Spleen (tissue), 11 donors: ENCODE results near the gene KRT34. TPM values are rescaled to one million over a fixed set of nuclear protein-coding genes. Genes with fewer than 3 reads are reported as not detected.

Source experiments
- DNase-seq: peaks from one replicate; pipeline ENCODE4 v3.0.0-alpha.2; 2020
- H3K27ac ChIP-seq, 8 donors: fragments of 200-600 bp; sonication (generic) in 7 of 8; 1 replicate in 4 of 8; 2 replicates in 4 of 8; pipeline versions ENCODE4 v1.5.0 to v1.8.0; 2016 to 2021; ENCODE audit warnings: inconsistent platforms in 4 of 8, mild to moderate bottlenecking in 4 of 8, moderate library complexity in 1 of 8
- H3K27me3 ChIP-seq, 7 donors: fragments of 200-600 bp; sonication (generic) in 6 of 7; replicated peaks in 1 of 7; 1 replicate in 4 of 7; 2 replicates in 3 of 7; pipeline versions ENCODE4 v1.5.0 to v1.8.0; 2016 to 2021; ENCODE audit warnings: inconsistent platforms in 3 of 7, mild to moderate bottlenecking in 1 of 7
- H3K36me3 ChIP-seq, 6 donors: fragments of 200-600 bp; sonication (generic) in 5 of 6; 1 replicate in 4 of 6; 2 replicates in 2 of 6; pipeline versions ENCODE4 v1.5.0 to v1.8.0; 2016 to 2021; ENCODE audit warnings: inconsistent platforms in 2 of 6
- H3K4me1 ChIP-seq, 6 donors: fragments of 200-600 bp; sonication (generic) in 5 of 6; 1 replicate in 3 of 6; 2 replicates in 3 of 6; pipeline versions ENCODE4 v1.5.0 to v1.8.0; 2016 to 2021; ENCODE audit warnings: inconsistent platforms in 3 of 6
- H3K4me3 ChIP-seq, 8 donors: fragments of 200-600 bp; sonication (generic) in 7 of 8; 1 replicate in 4 of 8; 2 replicates in 4 of 8; pipeline versions ENCODE4 v1.5.0 to v1.8.0; 2016 to 2021; ENCODE audit warnings: inconsistent platforms in 4 of 8, mild to moderate bottlenecking in 4 of 8, moderate library complexity in 2 of 8
- H3K9me3 ChIP-seq, 8 donors: fragments of 200-600 bp; sonication (generic) in 7 of 8; 1 replicate in 4 of 8; 2 replicates in 4 of 8; pipeline versions ENCODE4 v1.5.0 to v1.8.0; 2016 to 2021; ENCODE audit warnings: inconsistent platforms in 4 of 8
- POLR2A ChIP-seq, 3 donors: fragments of 450-650 bp; IDR thresholded peaks; one replicate each; pipeline ENCODE4 v1.5.1; 2017; ENCODE audit warnings: antibody characterized with exemption in 3 of 3, mild to moderate bottlenecking in 1 of 3
- POLR2AphosphoS5 ChIP-seq, 3 donors: sonication (generic); formaldehyde crosslinking; IDR thresholded peaks; one replicate each; pipeline ENCODE4 v1.5.1; 2017; ENCODE audit warnings: antibody characterized with exemption in 3 of 3
- WGBS, 5 donors: extraction: QIAGEN DNeasy Blood & Tissue Kit in 3 of 5; methylation state at CpG; one replicate each; pipeline versions ENCODE4 v1.1.5 to v1.1.7; 2013 to 2018; 5-methylcytosine and 5-hydroxymethylcytosine counted together
- intact Hi-C: fragments of 100-400 bp; cut with DNase I; formaldehyde crosslinking; loops from one replicate; pipeline ENCODE4 v1.15.0; 2023; ENCODE audit warnings: low total_unique reads
- polyA plus RNA-seq, 3 donors: library from polyadenylated mRNA; stranded (reverse); fragments of 200-250 nt; gene quantifications; one replicate each; pipeline ENCODE4 v1.2.1, GENCODE V29; 2013
- total RNA-seq, 7 donors: library from RNA; depleted of rRNA in 3 of 7; stranded (reverse); fragments of >200 nt in 3 of 7; fragmentation: NEBNext Ultra II Directional in 4 of 7; extraction: Animal tissue kit (Norgen Biotek cat#: 25700) in 4 of 7; gene quantifications; one replicate each; pipeline versions ENCODE4 v1.1.0 to v1.2.1, GENCODE V29; 2016 to 2021
- TF ChIP-seq, protein P1 (sequence below), 11 experiments: fragments of 200-600 bp in 7 of 11; fragments of 450-650 bp in 4 of 11; sonication (generic) in 4 of 11; IDR thresholded peaks in 8 of 11; conservative IDR thresholded peaks in 3 of 11; 1 replicate in 7 of 11; 2 replicates in 4 of 11; pipeline versions ENCODE4 v1.4.0 to v1.8.0; 2016 to 2021; ENCODE audit warnings: antibody characterized with exemption in 11 of 11, inconsistent platforms in 4 of 11, mild to moderate bottlenecking in 1 of 11
- donor health status: healthy with polysubstance abuse.
- donor health status: DM: no; HTN: no; CAD: no; lungs with moderate emphysema.
- donor health status: DM: no; HTN: no; CAD: no.
- donor health status: Bipolar disorder and iron deficiency.
- donor health status: healthy.
- donor health status: DM: no; HTN: no; CAD: no.
- donor health status: DM: yes; HTN: yes; CAD: no.

The KRT34 gene
- total and polyA plus RNA-seq, 10 donors, result not detected

DNA sequence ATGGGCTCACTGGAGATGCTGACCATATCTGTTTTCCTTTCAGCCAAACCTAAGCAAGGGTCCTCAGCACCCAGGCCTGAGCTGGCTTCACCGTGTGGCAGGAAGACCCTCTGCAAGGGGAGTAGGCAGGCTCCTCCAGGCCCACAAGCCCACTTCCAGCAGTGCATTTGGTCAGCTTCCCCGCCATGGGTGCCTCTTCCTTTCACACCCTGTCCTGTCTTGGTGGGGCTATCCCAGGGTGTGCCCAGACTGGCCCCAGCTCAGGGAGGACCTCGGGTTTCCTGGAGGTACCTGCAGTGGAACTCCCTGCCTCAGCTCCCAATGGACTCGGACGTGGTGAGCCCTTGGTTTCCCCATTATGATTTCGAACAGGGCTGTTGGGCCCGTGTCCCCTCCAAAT lies 53.9 kb downstream of the KRT34 start:
- Histone ChIP-seq H3K27me3 (no peaks in the 10 kb centered on the region), H3K36me3 (no peaks in the 10 kb centered on the region), H3K27ac (no peak overlapping the region), H3K4me1 (no peaks in the 10 kb centered on the region), H3K4me3 (no peak overlapping the region), H3K9me3 (no peaks in the 10 kb centered on the region)
- WGBS, 5 donors, result 77 to 97% (median 84%) methylated on average over 2 to 7 of the region's 7 CpGs
- intact Hi-C loops, result loop anchor here (10.0 kb wide), 1 partner anchor 523 kb away; no protein-coding TSS in a partner anchor
- TF ChIP-seq POLR2AphosphoS5 (IDR thresholded peaks at IDR 0.05) (no peak), POLR2A (IDR thresholded peaks at IDR 0.05) (no peak)
- TF ChIP-seq, protein P1, sequence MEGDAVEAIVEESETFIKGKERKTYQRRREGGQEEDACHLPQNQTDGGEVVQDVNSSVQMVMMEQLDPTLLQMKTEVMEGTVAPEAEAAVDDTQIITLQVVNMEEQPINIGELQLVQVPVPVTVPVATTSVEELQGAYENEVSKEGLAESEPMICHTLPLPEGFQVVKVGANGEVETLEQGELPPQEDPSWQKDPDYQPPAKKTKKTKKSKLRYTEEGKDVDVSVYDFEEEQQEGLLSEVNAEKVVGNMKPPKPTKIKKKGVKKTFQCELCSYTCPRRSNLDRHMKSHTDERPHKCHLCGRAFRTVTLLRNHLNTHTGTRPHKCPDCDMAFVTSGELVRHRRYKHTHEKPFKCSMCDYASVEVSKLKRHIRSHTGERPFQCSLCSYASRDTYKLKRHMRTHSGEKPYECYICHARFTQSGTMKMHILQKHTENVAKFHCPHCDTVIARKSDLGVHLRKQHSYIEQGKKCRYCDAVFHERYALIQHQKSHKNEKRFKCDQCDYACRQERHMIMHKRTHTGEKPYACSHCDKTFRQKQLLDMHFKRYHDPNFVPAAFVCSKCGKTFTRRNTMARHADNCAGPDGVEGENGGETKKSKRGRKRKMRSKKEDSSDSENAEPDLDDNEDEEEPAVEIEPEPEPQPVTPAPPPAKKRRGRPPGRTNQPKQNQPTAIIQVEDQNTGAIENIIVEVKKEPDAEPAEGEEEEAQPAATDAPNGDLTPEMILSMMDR (IDR thresholded peaks at IDR 0.05 in 8 of 11, conservative IDR thresholded peaks at IDR 0.05 in 3 of 11), result no peak
- DNase-seq, result no peak

Other genes starting within 250 kb of the KRT34 start
Only the 30 nearest of the 32 such genes appear.
- gene KRTAP4-5, start 232.5 kb downstream of the KRT34 start, total RNA-seq, result not detected
- not detected for gene KRTAP4-5, start 232.5 kb downstream of the KRT34 start, polyA plus RNA-seq
- not detected for gene KRTAP4-4, start 221.6 kb downstream of the KRT34 start, total RNA-seq
- gene KRTAP4-4, start 221.6 kb downstream of the KRT34 start, polyA plus RNA-seq, result not detected
- not detected for gene KRTAP4-3, start 214.1 kb downstream of the KRT34 start, total RNA-seq
- not detected for gene KRTAP4-3, start 214.1 kb downstream of the KRT34 start, polyA plus RNA-seq
- gene KRTAP4-2, start 204.1 kb downstream of the KRT34 start, total RNA-seq, result not detected
- gene KRTAP4-2, start 204.1 kb downstream of the KRT34 start, polyA plus RNA-seq, result not detected
- gene KRTAP4-1, start 197.4 kb downstream of the KRT34 start, total RNA-seq, result not detected
- not detected for gene KRTAP4-1, start 197.4 kb downstream of the KRT34 start, polyA plus RNA-seq
- not detected for gene KRTAP9-1, start 192.4 kb downstream of the KRT34 start, total RNA-seq
- gene KRTAP9-1, start 192.4 kb downstream of the KRT34 start, polyA plus RNA-seq, result not detected
- gene KRTAP9-2, start 155.7 kb downstream of the KRT34 start, total RNA-seq, result not detected
- not detected for gene KRTAP9-2, start 155.7 kb downstream of the KRT34 start, polyA plus RNA-seq
- gene KRTAP9-3, start 149.9 kb downstream of the KRT34 start, total RNA-seq, result not detected
- not detected for gene KRTAP9-3, start 149.9 kb downstream of the KRT34 start, polyA plus RNA-seq
- not detected for gene KRTAP9-8, start 144.3 kb downstream of the KRT34 start, total RNA-seq
- gene KRTAP9-8, start 144.3 kb downstream of the KRT34 start, polyA plus RNA-seq, result not detected
- gene KRTAP9-4, start 132.6 kb downstream of the KRT34 start, total RNA-seq, result not detected
- gene KRTAP9-4, start 132.6 kb downstream of the KRT34 start, polyA plus RNA-seq, result not detected
- not detected for gene KRTAP9-9, start 126.9 kb downstream of the KRT34 start, total RNA-seq
- not detected for gene KRTAP9-9, start 126.9 kb downstream of the KRT34 start, polyA plus RNA-seq
- not detected for gene KRTAP9-6, start 116.9 kb downstream of the KRT34 start, total RNA-seq
- not detected for gene KRTAP9-6, start 116.9 kb downstream of the KRT34 start, polyA plus RNA-seq
- not detected for gene KRTAP9-7, start 106.6 kb downstream of the KRT34 start, total RNA-seq
- not detected for gene KRTAP9-7, start 106.6 kb downstream of the KRT34 start, polyA plus RNA-seq
- not detected for gene KRTAP29-1, start 79.5 kb downstream of the KRT34 start, total RNA-seq
- gene KRTAP29-1, start 79.5 kb downstream of the KRT34 start, polyA plus RNA-seq, result not detected
- not detected for gene KRTAP16-1, start 73.0 kb downstream of the KRT34 start, total RNA-seq
- not detected for gene KRTAP16-1, start 73.0 kb downstream of the KRT34 start, polyA plus RNA-seq
- not detected for gene KRTAP17-1, start 66.6 kb downstream of the KRT34 start, total RNA-seq
- not detected for gene KRTAP17-1, start 66.6 kb downstream of the KRT34 start, polyA plus RNA-seq
- gene KRT33A, start 31.5 kb downstream of the KRT34 start, total RNA-seq, result not detected
- gene KRT33A, start 31.5 kb downstream of the KRT34 start, polyA plus RNA-seq, result not detected
- not detected for gene KRT33B, start 12.5 kb downstream of the KRT34 start, total RNA-seq
- gene KRT33B, start 12.5 kb downstream of the KRT34 start, polyA plus RNA-seq, result not detected
- gene KRT31, start 15.3 kb upstream of the KRT34 start, total RNA-seq, result not detected
- gene KRT31, start 15.3 kb upstream of the KRT34 start, polyA plus RNA-seq, result not detected
- gene KRT37, start 42.3 kb upstream of the KRT34 start, total RNA-seq, result not detected
- not detected for gene KRT37, start 42.3 kb upstream of the KRT34 start, polyA plus RNA-seq
- under 1 TPM in 2 of 7 donors, not detected in 5; 0.26 to 0.39 TPM for gene KRT38, start 58.7 kb upstream of the KRT34 start, total RNA-seq
- gene KRT38, start 58.7 kb upstream of the KRT34 start, polyA plus RNA-seq, result not detected
- gene KRT32, start 85.1 kb upstream of the KRT34 start, total RNA-seq, result not detected
- not detected for gene KRT32, start 85.1 kb upstream of the KRT34 start, polyA plus RNA-seq
- gene KRT35, start 98.8 kb upstream of the KRT34 start, total RNA-seq, result under 1 TPM in 1 of 7 donors, not detected in 6; 0.19 TPM
- under 1 TPM in 1 of 3 donors, not detected in 2; 0.19 TPM for gene KRT35, start 98.8 kb upstream of the KRT34 start, polyA plus RNA-seq
- gene KRT36, start 107.6 kb upstream of the KRT34 start, total RNA-seq, result 1 to 10 TPM in 2 of 7 donors, under 1 TPM in 4, not detected in 1; 0.27 to 2.7 (median 0.44) TPM
- gene KRT36, start 107.6 kb upstream of the KRT34 start, polyA plus RNA-seq, result under 1 TPM; 0.20 to 0.51 (median 0.22) TPM
- gene KRT13, start 123.3 kb upstream of the KRT34 start, total RNA-seq, result not detected
- 10 to 100 TPM in 1 of 3 donors, 1 to 10 TPM in 2; 1.6 to 26.4 (median 3.8) TPM for gene KRT13, start 123.3 kb upstream of the KRT34 start, polyA plus RNA-seq
- gene KRT15, start 136.6 kb upstream of the KRT34 start, total RNA-seq, result not detected
- 1 to 10 TPM in 1 of 3 donors, under 1 TPM in 2; 0.07 to 1.3 (median 0.11) TPM for gene KRT15, start 136.6 kb upstream of the KRT34 start, polyA plus RNA-seq
- 1 to 10 TPM in 3 of 7 donors, under 1 TPM in 3, not detected in 1; 0.44 to 2.8 (median 0.83) TPM for gene KRT19, start 146.0 kb upstream of the KRT34 start, total RNA-seq
- gene KRT19, start 146.0 kb upstream of the KRT34 start, polyA plus RNA-seq, result 1 to 10 TPM in 2 of 3 donors, under 1 TPM in 1; 0.20 to 3.9 (median 1.9) TPM
- gene KRT9, start 189.8 kb upstream of the KRT34 start, total RNA-seq, result not detected
- not detected for gene KRT9, start 189.8 kb upstream of the KRT34 start, polyA plus RNA-seq
- gene KRT14, start 204.6 kb upstream of the KRT34 start, total RNA-seq, result under 1 TPM in 1 of 7 donors, not detected in 6; 0.79 TPM
- gene KRT14, start 204.6 kb upstream of the KRT34 start, polyA plus RNA-seq, result under 1 TPM; 0.06 to 0.17 (median 0.16) TPM
- not detected for gene KRT16, start 230.5 kb upstream of the KRT34 start, total RNA-seq
- gene KRT16, start 230.5 kb upstream of the KRT34 start, polyA plus RNA-seq, result under 1 TPM in 2 of 3 donors, not detected in 1; 0.07 to 0.19 TPM